ENCODE data around the gene SLC6A19.

Gene SLC6A19

GRCh38 chr5:1213508-1214162 is 12.2 kb downstream of the SLC6A19 start:
- no peak overlapping the region for H2BK15ac ChIP-seq (replicated peaks; ENCODE audit: low read depth)
- H4K5ac ChIP-seq (ENCODE audit: low read length): no peak overlapping the region
- H3K36me3 ChIP-seq (ENCODE audit: control insufficient read depth, insufficient read depth, low read length): no peaks in the 10 kb centered on the region
- no peak overlapping the region for H3K56ac ChIP-seq (ENCODE audit: low read length)
- H3K79me2 ChIP-seq (ENCODE audit: control insufficient read depth, insufficient read depth, low read length): no peaks in the 10 kb centered on the region
- no peak overlapping the region for H2AK5ac ChIP-seq (ENCODE audit: low read length)
- no peak overlapping the region for H3K18ac ChIP-seq (ENCODE audit: low read length)
- no peak overlapping the region for H3K23ac ChIP-seq (ENCODE audit: low read length)
- H2BK5ac ChIP-seq (ENCODE audit: low read length): no peak overlapping the region
- H4K8ac ChIP-seq (ENCODE audit: low read depth, low read length): no peak overlapping the region
- H3K4me1 ChIP-seq (ENCODE audit: control insufficient read depth, low read depth, low read length): no peaks in the 10 kb centered on the region
- no CpG with 5 or more reads among the region's 25 CpGs for WGBS (ENCODE audit: extremely low coverage, insufficient coverage, low lambda C conversion rate)
- H3K27me3 ChIP-seq (ENCODE audit: insufficient read depth, low read length, poor library complexity): no peaks in the 10 kb centered on the region
- no peak overlapping the region for H2BK120ac ChIP-seq (ENCODE audit: low read depth, low read length)
- no peak for DNase-seq
- no peak overlapping the region for H3K9ac ChIP-seq (ENCODE audit: low read length)
- H3K4me2 ChIP-seq (ENCODE audit: low read length): no peak overlapping the region
- H3K4ac ChIP-seq (ENCODE audit: low read depth, low read length): no peak overlapping the region
- no peak overlapping the region for H3K4me3 ChIP-seq (ENCODE audit: low read length)
- H3K79me1 ChIP-seq (ENCODE audit: low read length): no peaks in the 10 kb centered on the region
- H3K27ac ChIP-seq (ENCODE audit: low read depth, low read length): no peak overlapping the region

GRCh38 chr5:1214163-1214935 is 13.0 kb downstream of the SLC6A19 start:
- DNase-seq: no peak
- Histone ChIP-seq H4K8ac (ENCODE audit: low read depth, low read length) (no peak overlapping the region), H3K18ac (ENCODE audit: low read length) (no peak overlapping the region), H3K4me1 (ENCODE audit: control insufficient read depth, low read depth, low read length) (no peaks in the 10 kb centered on the region), H3K4me2 (ENCODE audit: low read length) (no peak overlapping the region), H2BK5ac (ENCODE audit: low read length) (no peak overlapping the region), H3K79me1 (ENCODE audit: low read length) (no peaks in the 10 kb centered on the region), H3K4ac (ENCODE audit: low read depth, low read length) (no peak overlapping the region), H3K36me3 (ENCODE audit: control insufficient read depth, insufficient read depth, low read length) (no peaks in the 10 kb centered on the region), H2BK15ac (replicated peaks; ENCODE audit: low read depth) (no peak overlapping the region), H4K5ac (ENCODE audit: low read length) (no peak overlapping the region), H2BK120ac (ENCODE audit: low read depth, low read length) (no peak overlapping the region), H3K9ac (ENCODE audit: low read length) (no peak overlapping the region), H3K23ac (ENCODE audit: low read length) (no peak overlapping the region), H3K56ac (ENCODE audit: low read length) (no peak overlapping the region), H3K27ac (ENCODE audit: low read depth, low read length) (no peak overlapping the region), H3K27me3 (ENCODE audit: insufficient read depth, low read length, poor library complexity) (no peaks in the 10 kb centered on the region), H3K79me2 (ENCODE audit: control insufficient read depth, insufficient read depth, low read length) (no peaks in the 10 kb centered on the region), H2AK5ac (ENCODE audit: low read length) (no peak overlapping the region), H3K4me3 (ENCODE audit: low read length) (no peak overlapping the region)
- no CpG with 5 or more reads among the region's 22 CpGs for WGBS (ENCODE audit: extremely low coverage, insufficient coverage, low lambda C conversion rate)

DNA sequence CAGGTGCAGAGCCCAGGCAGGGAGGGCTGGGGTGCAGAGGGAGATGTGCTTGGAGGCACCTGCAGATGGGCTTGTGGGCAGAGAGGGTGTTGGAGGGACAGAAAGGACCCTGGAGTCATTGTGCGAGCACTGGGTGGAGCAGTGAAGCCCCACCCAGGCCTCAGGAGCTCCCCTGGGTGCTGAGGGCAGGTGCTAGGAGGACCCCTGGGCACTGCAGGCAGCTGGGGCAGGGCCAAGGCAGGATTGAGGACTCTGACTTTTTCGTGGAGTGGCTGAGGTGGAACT is 13.5 kb downstream of the SLC6A19 start:
- no peak overlapping the region for H3K4me3 ChIP-seq (ENCODE audit: low read length)
- H4K5ac ChIP-seq (ENCODE audit: low read length): no peak overlapping the region
- no CpG with 5 or more reads among the region's 2 CpGs for WGBS (ENCODE audit: extremely low coverage, insufficient coverage, low lambda C conversion rate)
- no peak overlapping the region for H2AK5ac ChIP-seq (ENCODE audit: low read length)
- no peak overlapping the region for H2BK15ac ChIP-seq (replicated peaks; ENCODE audit: low read depth)
- H3K4me1 ChIP-seq (ENCODE audit: control insufficient read depth, low read depth, low read length): no peaks in the 10 kb centered on the region
- no peak overlapping the region for H3K23ac ChIP-seq (ENCODE audit: low read length)
- H2BK5ac ChIP-seq (ENCODE audit: low read length): no peak overlapping the region
- H3K79me1 ChIP-seq (ENCODE audit: low read length): no peaks in the 10 kb centered on the region
- no peak for DNase-seq
- H2BK120ac ChIP-seq (ENCODE audit: low read depth, low read length): no peak overlapping the region
- no peaks in the 10 kb centered on the region for H3K27me3 ChIP-seq (ENCODE audit: insufficient read depth, low read length, poor library complexity)
- no peak overlapping the region for H3K4ac ChIP-seq (ENCODE audit: low read depth, low read length)
- H3K79me2 ChIP-seq (ENCODE audit: control insufficient read depth, insufficient read depth, low read length): no peaks in the 10 kb centered on the region
- H3K27ac ChIP-seq (ENCODE audit: low read depth, low read length): no peak overlapping the region
- H3K4me2 ChIP-seq (ENCODE audit: low read length): no peak overlapping the region
- H3K36me3 ChIP-seq (ENCODE audit: control insufficient read depth, insufficient read depth, low read length): no peaks in the 10 kb centered on the region
- no peak overlapping the region for H3K56ac ChIP-seq (ENCODE audit: low read length)
- no peak overlapping the region for H3K9ac ChIP-seq (ENCODE audit: low read length)
- no peak overlapping the region for H3K18ac ChIP-seq (ENCODE audit: low read length)
- no peak overlapping the region for H4K8ac ChIP-seq (ENCODE audit: low read depth, low read length)

GRCh38 chr5:1215320-1216096 is 14.1 kb downstream of the SLC6A19 start:
- Histone ChIP-seq H3K36me3 (ENCODE audit: control insufficient read depth, insufficient read depth, low read length) (no peaks in the 10 kb centered on the region), H2BK5ac (ENCODE audit: low read length) (no peak overlapping the region), H3K23ac (ENCODE audit: low read length) (no peak overlapping the region), H3K4ac (ENCODE audit: low read depth, low read length) (no peak overlapping the region), H4K5ac (ENCODE audit: low read length) (no peak overlapping the region), H3K4me1 (ENCODE audit: control insufficient read depth, low read depth, low read length) (no peaks in the 10 kb centered on the region), H4K8ac (ENCODE audit: low read depth, low read length) (no peak overlapping the region), H2AK5ac (ENCODE audit: low read length) (no peak overlapping the region), H3K27me3 (ENCODE audit: insufficient read depth, low read length, poor library complexity) (no peaks in the 10 kb centered on the region), H3K79me1 (ENCODE audit: low read length) (no peaks in the 10 kb centered on the region), H3K9ac (ENCODE audit: low read length) (no peak overlapping the region), H3K18ac (ENCODE audit: low read length) (no peak overlapping the region), H3K4me2 (ENCODE audit: low read length) (no peak overlapping the region), H3K27ac (ENCODE audit: low read depth, low read length) (no peak overlapping the region), H2BK15ac (replicated peaks; ENCODE audit: low read depth) (no peak overlapping the region), H3K4me3 (ENCODE audit: low read length) (no peak overlapping the region), H3K56ac (ENCODE audit: low read length) (no peak overlapping the region), H3K79me2 (ENCODE audit: control insufficient read depth, insufficient read depth, low read length) (no peaks in the 10 kb centered on the region), H2BK120ac (ENCODE audit: low read depth, low read length) (no peak overlapping the region)
- WGBS (ENCODE audit: extremely low coverage, insufficient coverage, low lambda C conversion rate): no CpG with 5 or more reads among the region's 23 CpGs
- DNase-seq: no peak

- no CpG with 5 or more reads among the region's 38 CpGs for WGBS (ENCODE audit: extremely low coverage, insufficient coverage, low lambda C conversion rate)
- Histone ChIP-seq H2BK15ac (replicated peaks; ENCODE audit: low read depth) (no peak overlapping the region), H3K4me3 (ENCODE audit: low read length) (no peak overlapping the region), H3K27me3 (ENCODE audit: insufficient read depth, low read length, poor library complexity) (no peaks in the 10 kb centered on the region), H3K4ac (ENCODE audit: low read depth, low read length) (no peak overlapping the region), H4K5ac (ENCODE audit: low read length) (no peak overlapping the region), H4K8ac (ENCODE audit: low read depth, low read length) (no peak overlapping the region), H2AK5ac (ENCODE audit: low read length) (no peak overlapping the region), H2BK120ac (ENCODE audit: low read depth, low read length) (no peak overlapping the region), H3K27ac (ENCODE audit: low read depth, low read length) (no peak overlapping the region), H3K56ac (ENCODE audit: low read length) (no peak overlapping the region), H3K36me3 (ENCODE audit: control insufficient read depth, insufficient read depth, low read length) (no peaks in the 10 kb centered on the region), H3K79me2 (ENCODE audit: control insufficient read depth, insufficient read depth, low read length) (no peaks in the 10 kb centered on the region), H2BK5ac (ENCODE audit: low read length) (no peak overlapping the region), H3K18ac (ENCODE audit: low read length) (no peak overlapping the region), H3K4me2 (ENCODE audit: low read length) (no peak overlapping the region), H3K9ac (ENCODE audit: low read length) (no peak overlapping the region), H3K4me1 (ENCODE audit: control insufficient read depth, low read depth, low read length) (no peaks in the 10 kb centered on the region), H3K79me1 (ENCODE audit: low read length) (no peaks in the 10 kb centered on the region), H3K23ac (ENCODE audit: low read length) (no peak overlapping the region)
- no peak for DNase-seq
Measured at GRCh38 chr5:1216211-1216917, 15.0 kb downstream of the SLC6A19 start.

All from mesendoderm (in vitro differentiated cells).